Omental fat pad (tissue), 4 donors: Measurements from ENCODE around the gene TAS2R13. TPM values are rescaled to one million over a fixed set of nuclear protein-coding genes. Genes with fewer than 3 reads are reported as not detected.

Source experiments
- ATAC-seq: fragments of 150-250 bp; one replicate; pipeline ENCODE4 v1.9.1; 2016; ENCODE audit warnings: mild to moderate bottlenecking, moderate library complexity; ENCODE audit not compliant: low FRiP score
- DNase-seq: peaks from one replicate; pipeline ENCODE4 v3.0.0-alpha.2; 2019; ENCODE audit warnings: low spot score
- CTCF ChIP-seq, 3 donors: fragments of 450-650 bp; IDR thresholded peaks; one replicate each; pipeline ENCODE4 v1.5.1; 2016 to 2017; ENCODE audit warnings: antibody characterized with exemption in 3 of 3, mild to moderate bottlenecking in 3 of 3, moderate library complexity in 2 of 3
- total RNA-seq, 4 donors: library from RNA; depleted of rRNA; stranded (reverse); fragments of >200 nt; gene quantifications; one replicate each; pipeline ENCODE4 v1.1.0, GENCODE V29; 2016

Gene TAS2R13
- total RNA-seq = 1 to 10 TPM; 1.3 to 5.5 (median 3.0) TPM

- no peak for TF ChIP-seq CTCF (IDR thresholded peaks at IDR 0.05)
- DNase-seq (no peak), ATAC-seq (no peak)
Measured at GRCh38 chr12:10909462-10909861, at the start of gene TAS2R13. TAS2R13 (minus strand) TSS chr12:10909562; CDS start chr12:10909298, 264 bp downstream.

GRCh38 chr12:10957741-10958140, 48.4 kb upstream of the TAS2R13 start:
- DNase-seq (no peak), ATAC-seq (no peak)
- TF ChIP-seq CTCF (IDR thresholded peaks at IDR 0.05) = no peak

- no peak for DNase-seq
- no peak for TF ChIP-seq CTCF (IDR thresholded peaks at IDR 0.05)
- ATAC-seq = no peak
Measured at GRCh38 chr12:10956085-10956484, 46.7 kb upstream of the TAS2R13 start.

- DNase-seq (no peak), ATAC-seq (no peak)
- no peak for TF ChIP-seq CTCF (IDR thresholded peaks at IDR 0.05)
Measured at GRCh38 chr12:10952645-10953044, 43.3 kb upstream of the TAS2R13 start.

- no peak for ATAC-seq
- TF ChIP-seq CTCF (IDR thresholded peaks at IDR 0.05) = no peak
- DNase-seq = no peak
Measured at GRCh38 chr12:10943167-10943566, 33.8 kb upstream of the TAS2R13 start.

GRCh38 chr12:10941916-10942607, 32.7 kb upstream of the TAS2R13 start:
- no peak for ATAC-seq
- no peak for TF ChIP-seq CTCF (IDR thresholded peaks at IDR 0.05)
- no peak for DNase-seq

GRCh38 chr12:10941369-10941768, 32.0 kb upstream of the TAS2R13 start:
- no peak for ATAC-seq
- no peak for TF ChIP-seq CTCF (IDR thresholded peaks at IDR 0.05)

More at GRCh38 chr12:10941369-10941768, 32.0 kb upstream of the TAS2R13 start:
- no peak for DNase-seq
